Sigmoid colon (tissue), 4 donors: Measurements from ENCODE around the gene ITPR1.

Experiments
- CTCF ChIP-seq, 4 experiments: fragments of 450-650 bp in 3 of 4; fragments of 200-600 bp in 1 of 4; IDR thresholded peaks; one replicate each; pipeline ENCODE4 v1.5.1; 2016 to 2019; ENCODE audit warnings: antibody characterized with exemption in 4 of 4, mild to moderate bottlenecking in 3 of 4, moderate library complexity in 2 of 4
- EP300 ChIP-seq, 4 donors: sonication (generic); formaldehyde crosslinking; IDR thresholded peaks; one replicate each; pipeline ENCODE4 v1.6.1; 2017; ENCODE audit warnings: antibody characterized with exemption in 4 of 4
- POLR2A ChIP-seq, 2 donors: fragments of 450-650 bp; IDR thresholded peaks; one replicate each; pipeline ENCODE4 v1.6.1; 2016; ENCODE audit warnings: antibody characterized with exemption in 2 of 2, mild to moderate bottlenecking in 2 of 2, moderate library complexity in 2 of 2
- POLR2AphosphoS5 ChIP-seq, 4 donors: sonication (generic); formaldehyde crosslinking; IDR thresholded peaks; one replicate each; pipeline ENCODE4 v1.6.1; 2017; ENCODE audit warnings: antibody characterized with exemption in 4 of 4

GRCh38 chr3:4458961-4459360 lies 34.2 kb upstream of the ITPR1 start:
- TF ChIP-seq CTCF (IDR thresholded peaks at IDR 0.05) (no peak), POLR2AphosphoS5 (IDR thresholded peaks at IDR 0.05) (no peak), POLR2A (IDR thresholded peaks at IDR 0.05) (no peak), EP300 (IDR thresholded peaks at IDR 0.05) (no peak)
